Ureter (tissue), 1 donor: ENCODE results near the gene RIN3. TPM values are rescaled to one million over a fixed set of nuclear protein-coding genes. Genes with fewer than 3 reads are reported as not detected.
A peak's percentile ranks its signal among the peaks of the same experiment; 100 is the strongest.
"Not testable (repeated sequence)": the region's sequence is repeated elsewhere in the genome, so short reads cannot be mapped to it uniquely, and the experiment has no call there.

ENCODE experiments used
- DNase-seq: peaks from one replicate; pipeline ENCODE4 v3.0.0-alpha.2; 2020; ENCODE audit warnings: low spot score
- total RNA-seq: library from RNA; stranded (reverse); gene quantifications from one replicate; pipeline ENCODE4 v1.2.4, GENCODE V29; 2023
- donor health status: DM: yes; HTN: yes; CAD: no.

RIN3 gene
- total RNA-seq, 1 donor from 2014 or later: 27.3 TPM

DNA sequence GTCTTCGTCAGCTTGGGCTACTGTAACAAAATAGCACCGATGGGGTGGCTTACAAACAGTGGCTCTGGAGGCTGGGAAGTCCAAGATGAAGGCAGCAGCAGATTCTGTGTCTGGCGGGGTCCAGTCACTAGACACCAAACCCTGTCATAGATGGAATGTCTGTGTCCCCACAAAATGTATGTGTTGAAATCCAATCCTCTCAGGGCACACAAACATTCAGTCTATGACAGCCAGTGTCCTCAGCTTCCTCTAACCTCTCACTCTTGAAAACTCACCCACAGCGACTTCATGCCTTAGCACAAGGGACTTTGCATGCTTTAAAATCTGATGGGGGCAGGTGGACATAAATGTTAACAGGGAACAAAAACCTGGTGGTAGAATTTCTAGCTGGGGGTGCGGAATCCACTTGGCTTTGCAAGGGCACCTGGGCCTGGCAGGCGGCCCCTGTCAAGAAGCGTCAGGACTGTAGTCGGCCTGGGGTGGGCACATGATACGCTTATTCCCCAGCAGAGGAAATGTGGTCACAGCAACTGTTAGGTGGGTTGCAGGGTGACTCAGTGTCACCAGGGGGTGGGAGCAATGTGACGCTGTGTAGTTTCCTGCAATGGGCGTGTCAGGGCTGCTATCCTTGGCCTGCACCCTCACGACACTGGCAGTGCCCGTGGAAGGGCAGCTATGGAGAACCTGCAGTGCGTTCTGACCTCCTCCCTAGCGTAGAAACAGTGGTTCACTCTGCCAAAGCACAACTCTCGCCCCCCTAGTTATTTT, 17.7 kb downstream of the RIN3 start:
- peak; percentile 50 for DNase-seq

- no peak for DNase-seq
Measured at GRCh38 chr14:92532490-92533163, 19.0 kb downstream of the RIN3 start.

- DNase-seq: no peak
Measured at GRCh38 chr14:92534932-92535643, 21.5 kb downstream of the RIN3 start.

- DNase-seq: not testable (repeated sequence)
Measured at GRCh38 chr14:92536231-92536630, 22.6 kb downstream of the RIN3 start.

- DNase-seq: no peak
Measured at GRCh38 chr14:92538412-92538985, 24.9 kb downstream of the RIN3 start.

GRCh38 chr14:92539419-92539818, 25.8 kb downstream of the RIN3 start:
- DNase-seq: no peak

DNA sequence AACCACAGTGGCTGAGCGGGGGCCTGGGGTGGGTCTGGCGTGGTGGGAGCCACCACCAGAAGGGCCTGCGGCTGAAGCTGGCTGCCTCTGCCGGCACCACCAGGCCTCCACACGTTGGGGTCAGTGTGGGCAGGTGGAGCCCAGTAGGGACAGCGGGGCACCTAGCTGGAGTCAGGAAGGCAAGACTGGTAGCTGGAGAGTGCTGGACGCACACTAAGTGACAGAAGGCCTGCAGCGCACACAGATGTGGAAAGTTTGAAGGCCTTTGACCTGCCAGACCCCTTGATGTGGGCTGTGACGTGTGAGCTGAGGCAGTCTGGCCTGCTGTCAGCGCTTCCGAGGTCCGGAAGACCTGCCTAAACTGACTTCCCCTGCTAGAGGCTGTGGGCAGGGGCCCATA, 26.3 kb downstream of the RIN3 start:
- no peak for DNase-seq

GRCh38 chr14:92540472-92541048, 27.0 kb downstream of the RIN3 start:
- peak; percentile 93 for DNase-seq

DNA sequence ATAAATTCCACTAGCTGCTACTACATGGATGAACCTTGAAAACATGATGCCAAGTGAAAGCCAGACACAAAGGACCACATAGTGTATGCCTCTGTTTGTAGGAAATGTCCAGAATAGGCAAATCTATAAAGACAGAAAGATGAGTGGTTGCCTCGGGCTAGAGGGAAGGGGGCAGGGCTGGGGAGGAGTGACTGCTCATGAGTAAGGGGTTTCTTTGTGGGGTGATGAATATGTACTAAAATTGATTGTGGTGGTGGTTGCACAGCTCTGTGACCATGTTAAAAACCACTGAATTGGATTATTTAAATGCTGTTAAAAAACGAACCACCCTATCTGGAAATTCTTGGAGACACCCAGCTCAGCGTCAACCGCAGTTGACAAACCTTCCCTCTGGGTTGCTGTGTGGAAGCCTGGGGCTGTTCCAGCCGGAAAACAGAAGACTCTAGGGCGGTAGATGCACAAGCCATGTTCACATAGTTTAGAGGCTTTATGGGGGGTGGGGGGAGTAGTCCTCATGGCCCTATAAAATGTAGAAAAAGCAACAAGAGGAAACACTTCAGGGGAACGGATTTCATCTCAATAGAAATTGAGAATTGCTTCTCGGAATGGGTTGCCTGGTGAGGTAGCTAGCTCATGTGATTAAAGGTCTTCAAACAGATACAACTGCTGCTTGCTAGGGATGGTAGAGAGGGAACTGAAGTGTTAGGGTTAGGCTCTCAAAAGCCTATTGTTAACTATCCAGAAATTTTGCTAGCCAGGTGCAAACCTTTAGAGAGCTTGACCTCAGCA, 29.4 kb downstream of the RIN3 start:
- no peak for DNase-seq

GRCh38 chr14:92544051-92544720, 30.6 kb downstream of the RIN3 start:
- no peak for DNase-seq

GRCh38 chr14:92546347-92547053, 32.9 kb downstream of the RIN3 start:
- no peak for DNase-seq

DNA sequence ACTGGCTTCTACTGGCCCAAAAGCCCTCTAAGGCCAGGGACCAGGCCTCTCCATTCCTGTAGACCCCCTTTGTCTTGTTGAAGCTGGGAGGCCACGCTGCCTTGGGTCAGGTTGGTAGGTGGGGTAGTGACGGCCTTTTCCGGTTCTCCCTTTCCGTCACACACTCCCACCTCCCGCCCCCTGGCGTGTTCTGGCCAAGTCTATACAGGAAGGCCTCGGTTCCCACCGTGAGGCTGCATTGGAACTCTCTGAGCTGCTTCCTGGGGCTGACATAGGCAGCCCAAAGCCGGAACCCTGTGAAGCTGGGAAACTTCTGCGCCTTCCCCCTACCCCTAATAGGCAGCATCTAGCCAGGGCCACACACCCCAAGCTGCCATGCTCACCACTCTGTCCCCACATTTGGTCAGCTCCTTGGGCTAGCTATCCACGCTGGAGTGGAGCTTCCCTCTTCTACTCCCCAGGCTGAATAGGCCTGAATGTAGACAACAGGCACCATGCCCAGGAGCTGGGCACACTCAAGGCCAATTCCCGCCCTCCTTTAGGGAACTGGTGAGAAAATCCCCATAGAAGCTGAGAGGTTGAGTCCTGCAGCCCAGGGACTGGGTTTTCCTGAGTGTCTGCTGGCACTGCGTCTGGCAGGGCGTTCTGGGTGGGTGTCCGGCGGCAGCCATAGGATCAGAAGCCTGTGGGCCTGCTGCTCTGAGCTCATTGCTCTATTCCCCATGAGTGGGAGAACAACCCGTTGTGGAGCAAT, 35.7 kb downstream of the RIN3 start:
- DNase-seq: no peak

GRCh38 chr14:92549859-92550230, 36.3 kb downstream of the RIN3 start:
- no peak for DNase-seq

DNA sequence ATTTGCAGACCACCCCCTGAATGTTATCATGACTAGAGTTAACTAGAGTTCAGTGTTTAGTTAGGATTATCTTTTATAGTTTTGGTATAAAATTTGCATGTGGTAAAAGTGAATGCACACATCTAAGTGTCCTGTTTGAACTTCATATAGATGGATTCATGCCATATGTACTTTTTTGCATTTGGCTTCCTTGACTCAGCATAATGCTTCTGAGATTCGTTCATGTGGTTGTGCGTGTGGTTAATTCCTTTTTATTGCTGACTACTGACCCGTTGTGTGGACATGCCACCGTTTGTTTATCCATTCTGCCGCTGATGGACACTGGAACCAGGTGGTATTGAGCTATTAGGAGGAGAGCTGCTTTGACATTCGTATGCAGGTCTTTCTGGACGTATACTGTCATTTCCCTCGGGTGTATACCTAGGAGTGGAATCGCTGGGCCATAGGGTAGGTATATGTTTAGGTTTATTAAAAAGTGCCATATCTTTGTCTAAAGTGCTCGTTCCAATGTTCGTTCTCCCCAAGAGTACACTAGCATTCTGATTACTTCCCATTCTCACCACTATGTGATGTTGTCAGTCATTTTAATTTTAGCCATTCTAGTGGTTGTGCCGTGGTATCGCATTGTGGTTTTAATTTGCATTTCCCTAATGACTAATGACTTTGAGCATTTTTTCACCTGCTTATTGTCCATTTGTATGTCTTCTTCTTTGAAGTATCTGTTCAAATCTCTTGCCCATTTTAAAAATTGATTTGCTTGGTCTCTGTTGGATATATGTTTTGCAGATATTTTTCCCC, 37.7 kb downstream of the RIN3 start:
- DNase-seq: no peak

DNA sequence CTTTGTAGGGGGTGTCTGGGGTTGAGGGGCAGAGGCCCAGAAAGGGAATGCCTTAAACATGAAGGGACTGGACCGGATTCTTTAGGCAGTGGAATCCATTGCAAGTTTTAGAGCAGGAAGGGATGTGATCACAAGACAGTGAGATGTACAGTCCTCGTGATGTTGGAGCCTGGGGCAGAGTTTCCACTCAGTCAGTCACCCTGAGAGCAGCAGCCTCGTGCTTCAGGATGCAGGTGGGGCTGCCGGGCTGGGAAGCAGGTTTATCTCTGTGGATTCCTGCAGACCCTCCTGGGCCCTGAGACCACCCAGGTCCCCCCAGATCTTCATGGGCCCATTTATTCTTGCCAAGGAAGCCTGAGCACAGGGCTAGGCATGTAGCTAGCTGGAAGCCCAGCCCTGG, 38.5 kb downstream of the RIN3 start:
- no peak for DNase-seq

DNA sequence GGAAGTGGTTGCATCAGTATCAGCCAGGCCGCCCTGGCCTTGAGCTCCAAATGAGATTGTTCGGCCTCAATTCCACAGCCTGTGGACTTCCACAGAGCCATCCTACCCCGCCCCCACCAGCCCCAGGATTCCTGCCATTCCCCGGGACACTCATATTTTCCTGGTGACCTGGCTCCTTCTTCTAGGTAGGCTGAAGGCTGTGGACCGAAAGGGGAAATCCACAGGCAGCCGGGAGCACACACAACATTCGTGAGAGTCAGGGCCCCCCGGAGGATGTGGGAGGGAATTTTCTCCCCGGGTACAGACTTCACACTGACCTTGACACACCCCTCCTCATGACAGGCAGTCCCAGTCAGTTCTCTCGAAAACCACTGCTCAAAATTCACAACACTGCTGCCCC, 39.9 kb downstream of the RIN3 start:
- no peak for DNase-seq

DNA sequence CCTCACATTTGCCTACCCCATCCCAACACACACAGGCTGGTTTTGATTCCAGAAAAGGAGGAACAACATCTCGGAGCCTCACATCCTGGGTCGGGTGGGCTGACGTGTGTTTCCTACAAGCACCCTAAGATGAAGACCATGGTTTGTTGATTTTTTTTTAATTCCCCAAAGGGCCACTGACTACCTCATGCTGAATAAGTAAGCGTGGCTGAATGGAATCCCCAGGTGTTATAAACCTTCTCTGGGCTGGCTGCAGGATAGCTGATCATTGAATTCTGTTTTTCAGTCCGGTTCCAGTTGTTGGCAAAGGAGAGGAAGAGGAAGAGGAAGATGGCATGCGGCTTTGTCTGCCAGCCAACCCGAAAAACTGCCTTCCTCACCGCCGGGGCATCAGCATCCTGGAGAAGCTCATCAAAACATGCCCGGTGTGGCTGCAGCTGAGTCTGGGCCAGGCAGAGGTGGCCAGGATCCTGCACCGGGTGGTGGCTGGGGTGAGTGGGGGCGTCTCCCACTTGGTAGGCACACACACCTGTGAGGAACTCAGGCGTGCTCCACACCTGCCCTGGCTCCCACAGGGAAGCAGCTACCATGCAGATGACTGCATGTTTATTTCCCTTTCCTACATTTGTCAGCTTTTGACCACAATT, 42.0 kb downstream of the RIN3 start:
- no peak for DNase-seq

DNA sequence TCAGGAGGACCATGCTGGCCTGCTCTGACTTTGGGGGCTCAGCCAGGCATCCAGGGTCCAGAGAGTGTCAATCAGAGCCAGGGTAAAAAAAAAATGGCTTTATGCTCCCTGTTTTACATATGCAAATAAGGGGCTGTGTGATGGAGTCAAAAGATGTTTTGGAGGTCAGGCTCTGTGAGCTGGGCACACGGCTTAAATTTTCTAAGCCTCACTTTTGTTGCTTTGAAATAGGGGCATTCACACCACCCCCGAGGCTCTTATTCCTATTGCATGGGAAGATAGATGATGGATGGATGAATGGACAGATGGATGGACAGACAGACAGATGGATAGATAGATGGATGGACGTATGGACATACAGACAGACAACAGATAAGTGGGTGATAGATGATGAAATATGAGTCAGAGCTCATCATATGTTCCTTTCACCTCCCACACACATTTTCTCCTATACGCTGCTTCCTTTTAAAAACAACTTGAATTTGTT, 42.7 kb downstream of the RIN3 start:
- DNase-seq: no peak
